HL-60 (cell line): ENCODE data around the gene BCL2L1.
A peak's percentile ranks its signal among the peaks of the same experiment; 100 is the strongest.
"Not testable (repeated sequence)": the region's sequence is repeated elsewhere in the genome, so short reads cannot be mapped to it uniquely, and the experiment has no call there.

ENCODE experiments used
- DNase-seq, 2 experiments: peaks; one replicate each; pipeline ENCODE4 v3.0.0-alpha.2; 2010 to 2020; ENCODE audit warnings: low read depth in 1 of 2, low spot score in 1 of 2
- H3K27ac ChIP-seq: fragments of 250-450 bp; sonication (Bioruptor Pico); replicated peaks from 2 replicates; pipeline ENCODE4 v1.5.1; 2020; ENCODE audit warnings: mild to moderate bottlenecking, moderate library complexity
- H3K27me3 ChIP-seq: fragments of 250-450 bp; sonication (Bioruptor Pico); 2 replicates; pipeline ENCODE4 v1.5.1; 2021; ENCODE audit warnings: mild to moderate bottlenecking, moderate library complexity; ENCODE audit not compliant: insufficient read depth, poor library complexity, severe bottlenecking
- H3K4me3 ChIP-seq: replicated peaks from 2 replicates; pipeline ENCODE4 v1.5.1; 2011; ENCODE audit warnings: mild to moderate bottlenecking, control low read depth, low read length; ENCODE audit not compliant: insufficient read depth
- GABPA ChIP-seq: IDR thresholded peaks from 2 replicates; pipeline ENCODE4 v1.6.1; 2012; ENCODE audit warnings: low read depth
- POLR2AphosphoS5 ChIP-seq: IDR thresholded peaks from 2 replicates; pipeline ENCODE4 v1.6.1; 2012; ENCODE audit warnings: low read depth
- REST ChIP-seq: IDR thresholded peaks from 2 replicates; pipeline ENCODE4 v1.6.1; 2012; ENCODE audit warnings: low read depth; ENCODE audit not compliant: insufficient replicate concordance
- SPI1 ChIP-seq: IDR thresholded peaks from 2 replicates; pipeline ENCODE4 v1.6.1; 2012; ENCODE audit warnings: low read depth, mild to moderate bottlenecking, borderline replicate concordance
- TF ChIP-seq, protein P1 (sequence below): IDR thresholded peaks from one replicate; pipeline ENCODE4 v1.5.1; 2011; ENCODE audit warnings: low read length, control low read depth, inconsistent platforms; ENCODE audit not compliant: insufficient read depth

BCL2L1 gene

DNA sequence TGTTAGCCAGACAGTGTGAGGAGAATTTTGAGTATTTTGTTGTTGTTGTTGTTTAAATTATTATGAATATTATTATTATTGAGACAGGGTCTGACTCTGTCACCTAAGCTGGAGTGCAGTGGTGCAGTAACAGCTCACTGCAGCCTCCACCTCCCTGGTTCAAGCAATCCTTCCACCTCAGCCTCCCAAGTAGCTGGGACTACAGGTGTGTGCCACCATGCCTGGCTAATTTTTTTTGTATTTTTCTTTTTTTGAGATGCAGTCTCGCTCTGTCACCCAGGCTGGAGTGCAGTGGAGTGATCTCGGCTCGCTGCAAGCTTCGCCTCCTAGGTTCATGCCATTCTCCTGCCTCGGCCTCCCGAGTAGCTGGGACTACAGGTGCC, 99.6 kb downstream of the BCL2L1 start:
- not testable (repeated sequence) for DNase-seq, H3K27me3 ChIP-seq, H3K27ac ChIP-seq, H3K4me3 ChIP-seq

GRCh38 chr20:31620246-31620645, 102.4 kb downstream of the BCL2L1 start:
- Histone ChIP-seq H3K4me3 (no peak overlapping the region), H3K27me3 (no peaks in the 10 kb centered on the region), H3K27ac (no peak overlapping the region)
- TF ChIP-seq GABPA: no peak
- no peak for TF ChIP-seq REST
- TF ChIP-seq POLR2AphosphoS5: no peak
- TF ChIP-seq, protein P1, sequence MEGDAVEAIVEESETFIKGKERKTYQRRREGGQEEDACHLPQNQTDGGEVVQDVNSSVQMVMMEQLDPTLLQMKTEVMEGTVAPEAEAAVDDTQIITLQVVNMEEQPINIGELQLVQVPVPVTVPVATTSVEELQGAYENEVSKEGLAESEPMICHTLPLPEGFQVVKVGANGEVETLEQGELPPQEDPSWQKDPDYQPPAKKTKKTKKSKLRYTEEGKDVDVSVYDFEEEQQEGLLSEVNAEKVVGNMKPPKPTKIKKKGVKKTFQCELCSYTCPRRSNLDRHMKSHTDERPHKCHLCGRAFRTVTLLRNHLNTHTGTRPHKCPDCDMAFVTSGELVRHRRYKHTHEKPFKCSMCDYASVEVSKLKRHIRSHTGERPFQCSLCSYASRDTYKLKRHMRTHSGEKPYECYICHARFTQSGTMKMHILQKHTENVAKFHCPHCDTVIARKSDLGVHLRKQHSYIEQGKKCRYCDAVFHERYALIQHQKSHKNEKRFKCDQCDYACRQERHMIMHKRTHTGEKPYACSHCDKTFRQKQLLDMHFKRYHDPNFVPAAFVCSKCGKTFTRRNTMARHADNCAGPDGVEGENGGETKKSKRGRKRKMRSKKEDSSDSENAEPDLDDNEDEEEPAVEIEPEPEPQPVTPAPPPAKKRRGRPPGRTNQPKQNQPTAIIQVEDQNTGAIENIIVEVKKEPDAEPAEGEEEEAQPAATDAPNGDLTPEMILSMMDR: no peak
- TF ChIP-seq SPI1: no peak
- no peak for DNase-seq

- Histone ChIP-seq H3K27me3 (no peaks in the 10 kb centered on the region), H3K4me3 (no peak overlapping the region), H3K27ac (peak overlapping the region; percentile 79)
- peak in 1 of 2 experiments; percentile 88 for DNase-seq
- peak; percentile 96 for TF ChIP-seq SPI1
- TF ChIP-seq POLR2AphosphoS5: 0 out of 2 replicates have a peak, but pooled peaks have one; percentile 18
- TF ChIP-seq, protein P1: no peak
- TF ChIP-seq GABPA: 0 out of 2 replicates have a peak, but pooled peaks have one; percentile 11
Measured at GRCh38 chr20:31617432-31618104, 105.1 kb downstream of the BCL2L1 start.

- TF ChIP-seq, protein P1: no peak
- no peak for TF ChIP-seq REST
- no peak for TF ChIP-seq SPI1
- TF ChIP-seq POLR2AphosphoS5: no peak
- TF ChIP-seq GABPA: no peak
- no peak overlapping the region for H3K27ac ChIP-seq
- no peak overlapping the region for H3K4me3 ChIP-seq
- no peak for DNase-seq
- H3K27me3 ChIP-seq: no peaks in the 10 kb centered on the region
Measured at GRCh38 chr20:31615416-31615815, 107.3 kb downstream of the BCL2L1 start.
